Keratinocyte (primary cell): ENCODE data around the gene TUBA3C.

Experiments
- EZH2 ChIP-seq: IDR thresholded peaks from one replicate; pipeline ENCODE4 v1.6.1; 2012; ENCODE audit warnings: inconsistent platforms, mild to moderate bottlenecking, low read length, moderate library complexity
- TF ChIP-seq, protein P1 (sequence below), 3 experiments: IDR thresholded peaks in 1 of 3; conservative IDR thresholded peaks in 1 of 3; optimal IDR thresholded peaks in 1 of 3; 2 replicates in 2 of 3; 3 replicates in 1 of 3; pipeline versions ENCODE3 to v1.5.1; 2011; ENCODE audit warnings: low read length in 3 of 3, mild to moderate bottlenecking in 3 of 3, moderate library complexity in 2 of 3, control low read depth in 1 of 3, inconsistent platforms in 1 of 3; ENCODE audit not compliant: insufficient read depth in 2 of 3; ENCODE audit errors: extremely low read depth in 1 of 3

DNA sequence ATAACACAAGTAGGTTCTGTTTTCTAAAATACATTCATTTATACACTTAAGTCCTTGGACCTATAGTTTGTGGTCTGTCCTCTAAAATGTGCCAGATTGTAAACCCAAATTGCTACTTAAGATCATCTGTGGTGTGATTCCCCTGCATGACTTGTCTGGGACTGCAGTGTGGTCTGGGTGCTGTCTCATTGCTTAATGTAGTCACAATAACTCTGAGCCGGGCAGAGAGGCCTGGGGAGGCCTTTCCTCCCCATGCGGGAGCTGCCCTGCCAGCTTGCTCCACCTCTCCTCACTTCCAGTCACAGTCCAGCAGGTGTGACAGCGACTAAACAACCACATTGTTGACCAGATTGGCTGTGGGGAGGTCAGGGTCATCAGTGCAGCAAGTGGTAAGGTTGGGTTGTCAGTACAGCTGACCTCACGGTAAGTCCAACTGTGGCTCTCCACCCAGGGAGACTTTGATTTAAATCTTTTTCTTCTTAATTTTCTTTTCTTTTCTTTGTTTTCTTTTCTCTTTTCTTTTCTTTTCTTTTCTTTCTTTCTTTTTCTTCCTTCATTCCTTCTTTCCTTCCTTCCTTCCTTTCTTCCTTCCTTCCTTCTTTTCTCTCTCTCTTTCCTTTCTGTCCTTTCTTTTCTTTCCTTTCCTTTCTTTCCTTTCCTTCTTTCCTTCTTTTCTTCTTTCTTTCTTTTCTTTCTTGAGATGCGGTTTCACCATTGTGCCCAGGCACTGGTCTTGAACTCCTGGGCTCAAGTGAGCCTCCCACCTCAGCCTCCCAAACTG is 4.4 kb upstream of the TUBA3C start:
- no peak for TF ChIP-seq EZH2
- TF ChIP-seq, protein P1, sequence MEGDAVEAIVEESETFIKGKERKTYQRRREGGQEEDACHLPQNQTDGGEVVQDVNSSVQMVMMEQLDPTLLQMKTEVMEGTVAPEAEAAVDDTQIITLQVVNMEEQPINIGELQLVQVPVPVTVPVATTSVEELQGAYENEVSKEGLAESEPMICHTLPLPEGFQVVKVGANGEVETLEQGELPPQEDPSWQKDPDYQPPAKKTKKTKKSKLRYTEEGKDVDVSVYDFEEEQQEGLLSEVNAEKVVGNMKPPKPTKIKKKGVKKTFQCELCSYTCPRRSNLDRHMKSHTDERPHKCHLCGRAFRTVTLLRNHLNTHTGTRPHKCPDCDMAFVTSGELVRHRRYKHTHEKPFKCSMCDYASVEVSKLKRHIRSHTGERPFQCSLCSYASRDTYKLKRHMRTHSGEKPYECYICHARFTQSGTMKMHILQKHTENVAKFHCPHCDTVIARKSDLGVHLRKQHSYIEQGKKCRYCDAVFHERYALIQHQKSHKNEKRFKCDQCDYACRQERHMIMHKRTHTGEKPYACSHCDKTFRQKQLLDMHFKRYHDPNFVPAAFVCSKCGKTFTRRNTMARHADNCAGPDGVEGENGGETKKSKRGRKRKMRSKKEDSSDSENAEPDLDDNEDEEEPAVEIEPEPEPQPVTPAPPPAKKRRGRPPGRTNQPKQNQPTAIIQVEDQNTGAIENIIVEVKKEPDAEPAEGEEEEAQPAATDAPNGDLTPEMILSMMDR (optimal IDR thresholded peaks at IDR 0.05 in 1 of 3, IDR thresholded peaks at IDR 0.05 in 1 of 3, conservative IDR thresholded peaks at IDR 0.05 in 1 of 3; ENCODE audit: extremely low read depth in 1 of 3, insufficient read depth in 2 of 3, low read length in 3 of 3): no peak
